PC-9 (cell line): Measurements from ENCODE around the gene CCDC192. TPM values are rescaled to one million over a fixed set of nuclear protein-coding genes. Genes with fewer than 3 reads are reported as not detected.

Experiments
- BruUV-seq: library from RNA; stranded (reverse); fragments of 400-500 nt; replicated peaks from 2 replicates; lab custom pipeline; 2021; lab: Mats Ljungman, UMichigan
- CTCF ChIA-PET: fragments of 300-600 bp; sonication (Branson Sonifier 250); formaldehyde crosslinking; loops from one replicate; lab custom pipeline; 2022; ENCODE audit warnings: antibody characterized with exemption; lab: Charles Lee
- POLR2A ChIA-PET: fragments of 300-600 bp; sonication (Branson Sonifier 250); formaldehyde crosslinking; loops from one replicate; lab custom pipeline; 2022; ENCODE audit warnings: antibody characterized with exemption; ENCODE audit not compliant: unreplicated experiment; lab: Charles Lee
- DNase-seq, 2 experiments: peaks; one replicate each; pipeline versions ENCODE4 v3.0.0 to v3.0.0-alpha.2; 2015 to 2022; ENCODE audit warnings: mixed read lengths in 1 of 2
- H2AFZ ChIP-seq: fragments of 200-600 bp; sonication (generic); 2 replicates; pipeline ENCODE4 v1.8.1; 2017; ENCODE audit warnings: antibody characterized with exemption
- H3F3A ChIP-seq: fragments of 200-600 bp; sonication (generic); 2 replicates; pipeline ENCODE4 v1.8.1; 2017; ENCODE audit warnings: antibody characterized with exemption, mild to moderate bottlenecking, low read depth; ENCODE audit not compliant: insufficient read depth
- H3K27ac ChIP-seq: fragments of 200-600 bp; sonication (generic); 2 replicates; pipeline ENCODE4 v1.6.1; 2016; ENCODE audit warnings: mixed run types
- H3K27me3 ChIP-seq: fragments of 200-600 bp; sonication (generic); 2 replicates; pipeline ENCODE4 v1.6.1; 2016; ENCODE audit warnings: low read depth, mixed run types; ENCODE audit not compliant: insufficient read depth
- H3K36me3 ChIP-seq: fragments of 200-600 bp; sonication (generic); 2 replicates; pipeline ENCODE4 v1.6.1; 2016; ENCODE audit warnings: low read depth, mixed run types
- H3K4me1 ChIP-seq: fragments of 200-600 bp; sonication (generic); replicated peaks from 2 replicates; pipeline ENCODE4 v1.6.1; 2016; ENCODE audit warnings: mixed run types; ENCODE audit not compliant: insufficient read depth
- H3K4me2 ChIP-seq: fragments of 200-600 bp; sonication (generic); 2 replicates; pipeline ENCODE4 v1.6.1; 2017; ENCODE audit warnings: mixed run types
- H3K4me3 ChIP-seq: fragments of 200-600 bp; sonication (generic); 2 replicates; pipeline ENCODE4 v1.6.1; 2016; ENCODE audit warnings: mixed run types
- H3K79me2 ChIP-seq: fragments of 200-600 bp; sonication (generic); 2 replicates; pipeline ENCODE4 v1.6.1; 2017; ENCODE audit warnings: low read depth, mixed run types
- H3K9me2 ChIP-seq: fragments of 200-600 bp; sonication (generic); 2 replicates; pipeline ENCODE4 v1.8.1; 2017; ENCODE audit warnings: mild to moderate bottlenecking; ENCODE audit not compliant: insufficient read depth
- H3K9me3 ChIP-seq: fragments of 200-600 bp; sonication (generic); 2 replicates; pipeline ENCODE4 v1.8.1; 2016; ENCODE audit warnings: low read depth; ENCODE audit not compliant: insufficient read depth
- H4K20me1 ChIP-seq: fragments of 200-600 bp; sonication (generic); 2 replicates; pipeline ENCODE4 v1.8.1; 2017; ENCODE audit not compliant: insufficient read depth
- EZH2 ChIP-seq: fragments of 200-600 bp; sonication (generic); IDR thresholded peaks from 2 replicates; pipeline ENCODE4 v1.8.0; 2017; ENCODE audit warnings: antibody characterized with exemption, low read depth
- intact Hi-C: fragments of 100-400 bp; cut with micrococcal nuclease; formaldehyde crosslinking; loops from one replicate; pipeline ENCODE4 v1.10.0; 2022; ENCODE audit not compliant: unreplicated experiment
- total RNA-seq: library from RNA; stranded (reverse); gene quantifications from 2 replicates; pipeline ENCODE4 v1.2.3, GENCODE V29; 2021
- TF ChIP-seq, protein P1 (sequence below): fragments of 200-600 bp; sonication (generic); conservative IDR thresholded peaks from 2 replicates; pipeline ENCODE4 v1.6.1; 2017; ENCODE audit warnings: mixed run types, antibody characterized with exemption, mild to moderate bottlenecking, moderate library complexity

The CCDC192 gene
- total RNA-seq, 1 experiment from 2014 or later: not detected

DNA sequence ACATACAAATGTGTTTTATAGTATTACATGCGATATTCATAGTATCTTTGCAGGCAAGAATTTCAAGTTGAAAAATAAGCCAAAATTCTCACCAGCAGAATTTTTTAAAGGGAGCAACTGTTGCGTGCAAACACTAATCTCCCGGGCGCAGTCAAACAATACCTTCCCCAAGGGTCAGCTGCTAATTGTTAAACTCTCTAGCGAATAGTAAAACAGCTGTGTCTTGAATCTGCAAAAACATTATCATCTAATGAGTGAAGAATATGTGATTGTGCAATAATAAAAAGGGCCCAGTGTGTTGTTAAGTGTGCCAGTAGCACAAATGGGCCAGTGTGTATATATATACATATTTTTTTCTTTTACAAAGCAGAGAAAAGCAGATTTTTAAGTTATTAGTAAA lies 131.4 kb downstream of the CCDC192 start:
- H3F3A ChIP-seq: no peaks in the 10 kb centered on the region
- no peaks in the 10 kb centered on the region for H3K9me3 ChIP-seq
- CTCF ChIA-PET: no interaction called here
- no peaks in the 10 kb centered on the region for H3K9me2 ChIP-seq
- H4K20me1 ChIP-seq: no peaks in the 10 kb centered on the region
- H3K36me3 ChIP-seq: no peaks in the 10 kb centered on the region
- BruUV-seq: no TSS peak
- no peaks in the 10 kb centered on the region for H3K27me3 ChIP-seq
- H3K4me2 ChIP-seq: no peak overlapping the region
- no peak overlapping the region for H2AFZ ChIP-seq
- intact Hi-C loops: no loop called here
- TF ChIP-seq, protein P1, sequence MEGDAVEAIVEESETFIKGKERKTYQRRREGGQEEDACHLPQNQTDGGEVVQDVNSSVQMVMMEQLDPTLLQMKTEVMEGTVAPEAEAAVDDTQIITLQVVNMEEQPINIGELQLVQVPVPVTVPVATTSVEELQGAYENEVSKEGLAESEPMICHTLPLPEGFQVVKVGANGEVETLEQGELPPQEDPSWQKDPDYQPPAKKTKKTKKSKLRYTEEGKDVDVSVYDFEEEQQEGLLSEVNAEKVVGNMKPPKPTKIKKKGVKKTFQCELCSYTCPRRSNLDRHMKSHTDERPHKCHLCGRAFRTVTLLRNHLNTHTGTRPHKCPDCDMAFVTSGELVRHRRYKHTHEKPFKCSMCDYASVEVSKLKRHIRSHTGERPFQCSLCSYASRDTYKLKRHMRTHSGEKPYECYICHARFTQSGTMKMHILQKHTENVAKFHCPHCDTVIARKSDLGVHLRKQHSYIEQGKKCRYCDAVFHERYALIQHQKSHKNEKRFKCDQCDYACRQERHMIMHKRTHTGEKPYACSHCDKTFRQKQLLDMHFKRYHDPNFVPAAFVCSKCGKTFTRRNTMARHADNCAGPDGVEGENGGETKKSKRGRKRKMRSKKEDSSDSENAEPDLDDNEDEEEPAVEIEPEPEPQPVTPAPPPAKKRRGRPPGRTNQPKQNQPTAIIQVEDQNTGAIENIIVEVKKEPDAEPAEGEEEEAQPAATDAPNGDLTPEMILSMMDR: no peak
- no peak for TF ChIP-seq EZH2
- H3K79me2 ChIP-seq: no peaks in the 10 kb centered on the region
- H3K27ac ChIP-seq: no peak overlapping the region
- no peak overlapping the region for H3K4me3 ChIP-seq
- no peaks in the 10 kb centered on the region for H3K4me1 ChIP-seq
- POLR2A ChIA-PET: no interaction called here
- no peak for DNase-seq

- Histone ChIP-seq H3F3A (no peaks in the 10 kb centered on the region), H3K27me3 (no peaks in the 10 kb centered on the region), H3K4me2 (no peak overlapping the region), H3K4me1 (peaks cover 5% of the 10 kb centered on the region; the same call in 1 of the 2 replicates), H3K9me3 (no peaks in the 10 kb centered on the region), H3K9me2 (no peaks in the 10 kb centered on the region), H3K4me3 (no peak overlapping the region), H3K79me2 (no peaks in the 10 kb centered on the region), H4K20me1 (no peaks in the 10 kb centered on the region), H2AFZ (no peak overlapping the region), H3K27ac (no peak overlapping the region), H3K36me3 (no peaks in the 10 kb centered on the region)
- no TSS peak for BruUV-seq
- no peak for DNase-seq
- ChIA-PET POLR2A (no interaction called here), CTCF (no interaction called here)
- TF ChIP-seq EZH2: no peak
- TF ChIP-seq, protein P1: no peak
- intact Hi-C loops: no loop called here
These were observed 135.5 kb downstream of the CCDC192 start for GRCh38 chr5:127838661-127839060.

DNA sequence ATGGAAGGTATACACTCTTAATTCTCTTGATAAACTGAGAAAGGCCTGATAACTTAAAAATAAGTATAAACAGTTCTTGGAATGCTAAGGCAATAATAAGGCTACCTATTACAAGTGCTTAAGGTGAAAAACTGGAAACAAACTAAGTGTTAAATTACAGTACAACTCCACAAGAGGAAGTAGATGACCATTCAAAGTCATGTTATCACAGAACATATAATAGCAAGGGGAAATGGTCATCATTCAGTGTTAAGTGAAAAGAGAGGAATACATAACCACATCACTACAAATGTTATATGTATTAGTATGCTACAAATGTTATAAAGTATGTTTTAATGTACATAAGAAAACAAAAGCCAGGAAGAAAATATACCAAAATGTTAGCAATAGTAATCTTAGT lies 135.9 kb downstream of the CCDC192 start:
- CTCF ChIA-PET: no interaction called here
- H3K9me2 ChIP-seq: no peaks in the 10 kb centered on the region
- H3K79me2 ChIP-seq: no peaks in the 10 kb centered on the region
- H3K27me3 ChIP-seq: no peaks in the 10 kb centered on the region
- H3K9me3 ChIP-seq: no peaks in the 10 kb centered on the region
- H3K27ac ChIP-seq: no peak overlapping the region
- POLR2A ChIA-PET: no interaction called here
- no peak overlapping the region for H3K4me2 ChIP-seq
- intact Hi-C loops: no loop called here
- no peak for DNase-seq
- no peak overlapping the region for H3K4me3 ChIP-seq
- no peak for TF ChIP-seq EZH2
- TF ChIP-seq, protein P1: no peak
- no peak overlapping the region for H2AFZ ChIP-seq
- H4K20me1 ChIP-seq: no peaks in the 10 kb centered on the region
- no TSS peak for BruUV-seq
- no peaks in the 10 kb centered on the region for H3K36me3 ChIP-seq
- H3F3A ChIP-seq: no peaks in the 10 kb centered on the region
- peaks cover 5% of the 10 kb centered on the region; the same call in 1 of the 2 replicates for H3K4me1 ChIP-seq
